ENCODE measurements around the gene FBXO42.

The FBXO42 gene

GRCh38 chr1:16351994-16352841 lies at the start of gene FBXO42:
Gene FBXO42 (minus strand): TSS chr1:16352480. CDS start chr1:16315418, 37,062 bp downstream.
- in situ Hi-C loops (cut with HindIII; ENCODE audit: low sequenced_read_pairs) = no loop called here

- in situ Hi-C loops (cut with HindIII; ENCODE audit: low sequenced_read_pairs) = no loop called here
These were observed 46.2 kb upstream of the FBXO42 start for GRCh38 chr1:16398371-16398953.

- in situ Hi-C loops (cut with HindIII; ENCODE audit: low sequenced_read_pairs) = no loop called here
These were observed 44.8 kb upstream of the FBXO42 start for GRCh38 chr1:16397120-16397519.

GRCh38 chr1:16396591-16396990 lies 44.3 kb upstream of the FBXO42 start:
- in situ Hi-C loops (cut with HindIII; ENCODE audit: low sequenced_read_pairs) = no loop called here

- in situ Hi-C loops (cut with HindIII; ENCODE audit: low sequenced_read_pairs) = no loop called here
These were observed 42.7 kb upstream of the FBXO42 start for GRCh38 chr1:16394977-16395376.

GRCh38 chr1:16393570-16394521 lies 41.6 kb upstream of the FBXO42 start:
- in situ Hi-C loops (cut with HindIII; ENCODE audit: low sequenced_read_pairs) = no loop called here

- in situ Hi-C loops (cut with HindIII; ENCODE audit: low sequenced_read_pairs) = no loop called here
These were observed 40.7 kb upstream of the FBXO42 start for GRCh38 chr1:16392740-16393569.

- in situ Hi-C loops (cut with HindIII; ENCODE audit: low sequenced_read_pairs) = no loop called here
These were observed 39.1 kb upstream of the FBXO42 start for GRCh38 chr1:16391411-16391810.

- in situ Hi-C loops (cut with HindIII; ENCODE audit: low sequenced_read_pairs) = loop anchor here (5.0 kb wide), 1 partner anchor 45 kb away; no protein-coding TSS in a partner anchor
These were observed 35.2 kb upstream of the FBXO42 start for GRCh38 chr1:16387201-16388188.

- in situ Hi-C loops (cut with HindIII; ENCODE audit: low sequenced_read_pairs) = loop anchor here (5.0 kb wide), 1 partner anchor 46 kb away; no protein-coding TSS in a partner anchor
These were observed 34.3 kb upstream of the FBXO42 start for GRCh38 chr1:16386454-16387113.

- in situ Hi-C loops (cut with HindIII; ENCODE audit: low sequenced_read_pairs) = loop anchor here (5.0 kb wide), 1 partner anchor 46 kb away; no protein-coding TSS in a partner anchor
These were observed 33.6 kb upstream of the FBXO42 start for GRCh38 chr1:16385659-16386453.

- in situ Hi-C loops (cut with HindIII; ENCODE audit: low sequenced_read_pairs) = no loop called here
These were observed 31.6 kb upstream of the FBXO42 start for GRCh38 chr1:16383888-16384287.

GRCh38 chr1:16380868-16381267 lies 28.6 kb upstream of the FBXO42 start:
- in situ Hi-C loops (cut with HindIII; ENCODE audit: low sequenced_read_pairs) = no loop called here

GRCh38 chr1:16378443-16378842 lies 26.2 kb upstream of the FBXO42 start:
- in situ Hi-C loops (cut with HindIII; ENCODE audit: low sequenced_read_pairs) = no loop called here

- in situ Hi-C loops (cut with HindIII; ENCODE audit: low sequenced_read_pairs) = no loop called here
These were observed 24.7 kb upstream of the FBXO42 start for GRCh38 chr1:16376971-16377370.

- in situ Hi-C loops (cut with HindIII; ENCODE audit: low sequenced_read_pairs) = no loop called here
These were observed 23.5 kb upstream of the FBXO42 start for GRCh38 chr1:16375521-16376340.

- in situ Hi-C loops (cut with HindIII; ENCODE audit: low sequenced_read_pairs) = no loop called here
These were observed 22.0 kb upstream of the FBXO42 start for GRCh38 chr1:16374266-16374665.
